ENCODE results near the gene CLDN6. TPM values are rescaled to one million over a fixed set of nuclear protein-coding genes. Genes with fewer than 3 reads are reported as not detected.

CLDN6 gene
- total and polyA plus RNA-seq, 8 donors: not detected

GRCh38 chr16:2988590-2989099, 29.3 kb downstream of the CLDN6 start:
- Histone ChIP-seq H3K36me3 (no peaks in the 10 kb centered on the region), H3K27me3 (peaks cover 0 to 43% (median 8%) of the 10 kb centered on the region in 3 donors), H3K9me3 (no peaks in the 10 kb centered on the region), H3K4me3 (no peak overlapping the region), H3K27ac (no peak overlapping the region), H3K4me1 (peaks cover 6 to 27% (median 19%) of the 10 kb centered on the region in 4 donors)
- intact Hi-C loops (cut with DNase I; ENCODE audit: low total_unique reads): no loop called here
- no peak for TF ChIP-seq POLR2AphosphoS5 (IDR thresholded peaks at IDR 0.05)
- no peak for TF ChIP-seq EP300 (IDR thresholded peaks at IDR 0.05)
- WGBS, 5 donors: 70 to 88% (median 80%) methylated on average over 8 of the region's 8 CpGs
- DNase-seq: no peak

GRCh38 chr16:2987833-2988232, 30.1 kb downstream of the CLDN6 start:
- TF ChIP-seq POLR2A (IDR thresholded peaks at IDR 0.05): no peak
- TF ChIP-seq POLR2AphosphoS5 (IDR thresholded peaks at IDR 0.05): no peak
- TF ChIP-seq EP300 (IDR thresholded peaks at IDR 0.05): no peak
- no peak for TF ChIP-seq CTCF (IDR thresholded peaks at IDR 0.05)
- peak in 1 of 2 donors; percentile 59 for DNase-seq
- intact Hi-C loops (cut with DNase I; ENCODE audit: low total_unique reads): no loop called here

GRCh38 chr16:2987286-2987685, 30.7 kb downstream of the CLDN6 start:
- Histone ChIP-seq H3K27me3 (peaks cover 0 to 43% (median 8%) of the 10 kb centered on the region in 3 donors), H3K9me3 (no peaks in the 10 kb centered on the region), H3K4me1 (peaks cover 6 to 32% (median 23%) of the 10 kb centered on the region in 4 donors), H3K27ac (no peak overlapping the region), H3K4me3 (no peak overlapping the region), H3K36me3 (no peaks in the 10 kb centered on the region)
- 83 to 93% (median 90%) methylated on average over 6 to 9 of the region's 9 CpGs for WGBS, 5 donors
- DNase-seq: no peak
- intact Hi-C loops (cut with DNase I; ENCODE audit: low total_unique reads): no loop called here
- TF ChIP-seq EP300 (IDR thresholded peaks at IDR 0.05) (no peak), POLR2AphosphoS5 (IDR thresholded peaks at IDR 0.05) (no peak), CTCF (IDR thresholded peaks at IDR 0.05) (no peak), POLR2A (IDR thresholded peaks at IDR 0.05) (no peak)

More at GRCh38 chr16:2987833-2988232, 30.1 kb downstream of the CLDN6 start:
- Histone ChIP-seq H3K27me3 (peaks cover 0 to 43% (median 8%) of the 10 kb centered on the region in 3 donors), H3K4me3 (no peak overlapping the region), H3K4me1 (peaks cover 6 to 32% (median 23%) of the 10 kb centered on the region in 4 donors), H3K9me3 (no peaks in the 10 kb centered on the region), H3K27ac (no peak overlapping the region), H3K36me3 (no peaks in the 10 kb centered on the region)
- 55 to 79% (median 75%) methylated on average over 7 to 8 of the region's 8 CpGs for WGBS, 5 donors

GRCh38 chr16:2986623-2987188, 31.3 kb downstream of the CLDN6 start:
- WGBS, 5 donors: 71 to 79% (median 76%) methylated on average over 15 to 17 of the region's 17 CpGs
- intact Hi-C loops (cut with DNase I; ENCODE audit: low total_unique reads): no loop called here

GRCh38 chr16:2985893-2986355, 32.1 kb downstream of the CLDN6 start:
- DNase-seq: peak in 1 of 2 donors; percentile 68
- 26 to 70% (median 55%) methylated on average over 5 to 15 of the region's 15 CpGs for WGBS, 5 donors
- no peak overlapping the region for H3K27ac ChIP-seq
- intact Hi-C loops (cut with DNase I; ENCODE audit: low total_unique reads): no loop called here
- H3K27me3 ChIP-seq: peaks cover 0 to 38% (median 8%) of the 10 kb centered on the region in 3 donors
- no peaks in the 10 kb centered on the region for H3K36me3 ChIP-seq
- no peaks in the 10 kb centered on the region for H3K9me3 ChIP-seq
- peaks cover 10 to 38% (median 30%) of the 10 kb centered on the region in 4 donors for H3K4me1 ChIP-seq
- no peak overlapping the region for H3K4me3 ChIP-seq
- no peak for TF ChIP-seq CTCF (IDR thresholded peaks at IDR 0.05)

More at GRCh38 chr16:2986623-2987188, 31.3 kb downstream of the CLDN6 start:
- H3K4me3 ChIP-seq: no peak overlapping the region
- H3K36me3 ChIP-seq: no peaks in the 10 kb centered on the region
- no peaks in the 10 kb centered on the region for H3K9me3 ChIP-seq
- no peak for TF ChIP-seq EP300 (IDR thresholded peaks at IDR 0.05)
- H3K27ac ChIP-seq: no peak overlapping the region
- peaks cover 6 to 32% (median 23%) of the 10 kb centered on the region in 4 donors for H3K4me1 ChIP-seq
- no peak for DNase-seq
- H3K27me3 ChIP-seq: peaks cover 0 to 43% (median 8%) of the 10 kb centered on the region in 3 donors

Measured in stomach (tissue), 9 donors.